GM12878 (cell line): ENCODE measurements around the gene FAT1. TPM values are rescaled to one million over a fixed set of nuclear protein-coding genes. Genes with fewer than 3 reads are reported as not detected.

Source experiments
- ATAC-seq: fragments of 200-7000 bp; cut with Tn5 transposase; 3 replicates; pipeline ENCODE4 v1.9.1; 2020; ENCODE audit warnings: mild to moderate bottlenecking, moderate library complexity
- BruUV-seq: library from RNA; stranded (reverse); fragments of 400-500 nt; replicated peaks from 2 replicates; lab custom pipeline; 2021; lab: Mats Ljungman, UMichigan
- CTCF ChIA-PET: fragments of 300-600 bp; sonication (Branson Sonifier 250); formaldehyde crosslinking; extraction: SDS; loops from one replicate; lab custom pipeline; 2021; ENCODE audit warnings: inconsistent platforms; lab: Yijun Ruan, JAX
- POLR2A ChIA-PET: fragments of 350-600 bp; formaldehyde crosslinking; extraction: SDS; loops from one replicate; lab custom pipeline; 2021; ENCODE audit warnings: inconsistent platforms; lab: Charles Lee
- RAD21 ChIA-PET: fragments of 300-600 bp; sonication (Branson Sonifier 250); formaldehyde crosslinking; loops from one replicate; lab custom pipeline; 2023; ENCODE audit warnings: antibody characterized with exemption; ENCODE audit not compliant: unreplicated experiment; lab: Charles Lee
- SMC1A ChIA-PET: fragments of 300-600 bp; sonication (Branson Sonifier 250); formaldehyde crosslinking; loops from one replicate; lab custom pipeline; 2023; ENCODE audit not compliant: unreplicated experiment, uncharacterized antibody; lab: Charles Lee
- DNase-seq: peaks from one replicate; pipeline ENCODE4 v3.0.0-alpha.2; 2011; ENCODE audit warnings: low read depth, low spot score
- FAIRE-seq: peaks from 3 replicates; lab custom pipeline; 2011; peaks lifted over from hg19 to GRCh38; lab: Jason Lieb, UNC
- H2AFZ ChIP-seq: 2 replicates; pipeline ENCODE4 v1.6.0; 2011; ENCODE audit warnings: low read depth, low read length, control low read depth; ENCODE audit not compliant: control insufficient read depth
- H3K27ac ChIP-seq: 2 replicates; pipeline ENCODE4 v1.5.1; 2011; ENCODE audit warnings: control low read depth; ENCODE audit not compliant: control insufficient read depth, insufficient read depth
- H3K27me3 ChIP-seq, 2 experiments: replicated peaks in 1 of 2; 2 replicates each; pipeline versions ENCODE4 v1.6.0 to v1.6.1; 2011; ENCODE audit warnings: low read length in 1 of 2; ENCODE audit not compliant: control insufficient read depth in 2 of 2, insufficient read depth in 2 of 2
- H3K36me3 ChIP-seq, 2 experiments: 2 replicates each; pipeline ENCODE4 v1.5.1; 2011; ENCODE audit warnings: low read length in 1 of 2; ENCODE audit not compliant: control insufficient read depth in 2 of 2, insufficient read depth in 2 of 2
- H3K4me1 ChIP-seq: 2 replicates; pipeline ENCODE4 v1.6.1; 2011; ENCODE audit warnings: mild to moderate bottlenecking, low read length, moderate library complexity, mixed read lengths; ENCODE audit not compliant: control insufficient read depth, insufficient read depth
- H3K4me2 ChIP-seq: 2 replicates; pipeline ENCODE4 v1.6.0; 2011; ENCODE audit warnings: control low read depth; ENCODE audit not compliant: control insufficient read depth, insufficient read depth
- H3K4me3 ChIP-seq: fragments of 200-600 bp; sonication (generic); 2 replicates; pipeline ENCODE4 v1.5.1; 2016
- H3K79me2 ChIP-seq: 2 replicates; pipeline ENCODE4 v1.6.0; 2011; ENCODE audit warnings: low read length; ENCODE audit not compliant: control insufficient read depth, insufficient read depth
- H3K9ac ChIP-seq: 2 replicates; pipeline ENCODE4 v1.8.0; 2011; ENCODE audit warnings: low read length, control low read depth, mixed read lengths; ENCODE audit not compliant: control insufficient read depth, insufficient read depth
- H3K9me3 ChIP-seq: replicated peaks from 3 replicates; pipeline ENCODE4 v1.5.1; 2011; ENCODE audit warnings: mild to moderate bottlenecking, low read length; ENCODE audit not compliant: control insufficient read depth, insufficient read depth
- H4K20me1 ChIP-seq: 2 replicates; pipeline ENCODE4 v1.6.0; 2011; ENCODE audit not compliant: control insufficient read depth, insufficient read depth
- ASH2L ChIP-seq: fragments of 300-600, 200-600 bp; sonication (generic); IDR thresholded peaks from 2 replicates; pipeline ENCODE4 v1.6.1; 2017; ENCODE audit warnings: low read depth, mild to moderate bottlenecking, borderline replicate concordance
- BACH1 ChIP-seq: fragments of 450-650 bp; IDR thresholded peaks from 2 replicates; pipeline ENCODE4 v1.6.1; 2017; ENCODE audit warnings: mild to moderate bottlenecking, borderline replicate concordance
- BCL11A ChIP-seq: IDR thresholded peaks from 2 replicates; pipeline ENCODE4 v1.6.1; 2011; ENCODE audit warnings: low read depth, low read length
- ETV6 ChIP-seq, 2 experiments: fragments of 450-650 bp in 1 of 2; IDR thresholded peaks in 1 of 2; conservative IDR thresholded peaks in 1 of 2; 2 replicates each; pipeline ENCODE4 v1.6.1; 2014; ENCODE audit warnings: antibody characterized with exemption in 1 of 2, borderline replicate concordance in 1 of 2, low read depth in 1 of 2, mild to moderate bottlenecking in 1 of 2, moderate library complexity in 1 of 2
- FOXK2 ChIP-seq: fragments of 450-650 bp; IDR thresholded peaks from 2 replicates; pipeline ENCODE4 v1.6.1; 2017; ENCODE audit warnings: mild to moderate bottlenecking, moderate library complexity
- GABPA ChIP-seq: IDR thresholded peaks from 2 replicates; pipeline ENCODE4 v1.6.1; 2014; ENCODE audit warnings: antibody characterized with exemption, low read depth, mild to moderate bottlenecking, inconsistent platforms
- IKZF1 ChIP-seq: fragments of 450-650 bp; conservative IDR thresholded peaks from 2 replicates; pipeline ENCODE4 v1.6.1; 2017; ENCODE audit warnings: antibody characterized with exemption, mild to moderate bottlenecking
- NFYA ChIP-seq: IDR thresholded peaks from 2 replicates; pipeline ENCODE4 v1.6.1; 2011; ENCODE audit warnings: low read depth, mild to moderate bottlenecking, low read length, improper control_type of control experiment, borderline replicate concordance
- RAD51 ChIP-seq: fragments of 450-650 bp; IDR thresholded peaks from 2 replicates; pipeline ENCODE4 v1.6.1; 2016; ENCODE audit warnings: moderate library complexity, mild to moderate bottlenecking, inconsistent platforms
- RCOR1 ChIP-seq: conservative IDR thresholded peaks from 2 replicates; pipeline ENCODE4 v1.6.1; 2012; ENCODE audit warnings: low read depth, low read length, improper control_type of control experiment
- RFX5 ChIP-seq: IDR thresholded peaks from 2 replicates; pipeline ENCODE4 v1.6.1; 2011; ENCODE audit warnings: low read depth, low read length, improper control_type of control experiment
- SMAD1 ChIP-seq: fragments of 450-650 bp; IDR thresholded peaks from 2 replicates; pipeline ENCODE4 v1.6.1; 2018; ENCODE audit warnings: mild to moderate bottlenecking, low read depth; ENCODE audit not compliant: partially characterized antibody
- SMARCA5 ChIP-seq: fragments of 450-650 bp; IDR thresholded peaks from 2 replicates; pipeline ENCODE4 v1.6.1; 2017; ENCODE audit warnings: mild to moderate bottlenecking
- SPI1 ChIP-seq: IDR thresholded peaks from 2 replicates; pipeline ENCODE4 v1.6.1; 2011; ENCODE audit warnings: low read depth, mild to moderate bottlenecking, low read length, moderate library complexity, borderline replicate concordance; ENCODE audit not compliant: insufficient read depth
- TCF3 ChIP-seq: IDR thresholded peaks from 2 replicates; pipeline ENCODE4 v1.6.1; 2012; ENCODE audit warnings: low read depth, mild to moderate bottlenecking, low read length, borderline replicate concordance; ENCODE audit not compliant: insufficient read depth
- WGBS: methylation state at CpG from one replicate; pipeline ENCODE4 v1.1.6; 2016; ENCODE audit warnings: low lambda C conversion rate; ENCODE audit not compliant: insufficient replicate concordance, insufficient coverage; ENCODE audit errors: missing lambda C conversion rate; 5-methylcytosine and 5-hydroxymethylcytosine counted together
- in situ Hi-C: fragments of 300-500 bp; cut with MboI; formaldehyde crosslinking; loops from 9 replicates; pipeline ENCODE4 v1.14.3; 2018; ENCODE audit warnings: mixed read lengths
- intact Hi-C: fragments of 100-400 bp; cut with micrococcal nuclease; formaldehyde crosslinking; loops from one replicate; pipeline ENCODE4 v1.14.2; 2022; ENCODE audit not compliant: unreplicated experiment
- polyA plus RNA-seq, 11 experiments: library from polyadenylated mRNA; depleted of rRNA in 4 of 11; unstranded in 6 of 11; stranded (reverse) in 5 of 11; fragments of >200 nt; fragmentation: Nextera tagmentation in 4 of 11; fragmentation: Illumina TruSeq in 1 of 11; extraction: Ambion mirVana in 4 of 11; extraction: Trizol in 1 of 11; gene quantifications; 1 replicate in 1 of 11; 2 replicates in 10 of 11; pipeline versions ENCODE4 v1.2.1 to v1.2.3, GENCODE V29; 2011 to 2016; ENCODE audit warnings: inconsistent platforms in 2 of 11, missing spikeins in 2 of 11, low read depth in 1 of 11
- total RNA-seq, 4 experiments: library from RNA; depleted of rRNA in 3 of 4; stranded (reverse); fragments of >200 nt in 3 of 4; fragmentation: Illumina TruSeq in 1 of 4; extraction: Trizol in 1 of 4; gene quantifications; 2 replicates each; pipeline versions ENCODE4 v1.2.1 to v1.2.3, GENCODE V29; 2013 to 2021
- TF ChIP-seq, protein P1 (sequence below): fragments of 450-650 bp; IDR thresholded peaks from 2 replicates; pipeline ENCODE4 v1.6.1; 2014; ENCODE audit warnings: mild to moderate bottlenecking
- TF ChIP-seq, protein P2 (sequence below): fragments of 450-650 bp; IDR thresholded peaks from 2 replicates; pipeline ENCODE4 v1.6.1; 2017; ENCODE audit warnings: low read depth, mild to moderate bottlenecking, moderate library complexity
- TF ChIP-seq, protein P3 (sequence below): fragments of 450-650 bp; IDR thresholded peaks from 2 replicates; pipeline ENCODE4 v1.6.1; 2018; ENCODE audit warnings: mild to moderate bottlenecking, low read depth, moderate library complexity; ENCODE audit not compliant: partially characterized antibody

The FAT1 gene
- total and polyA plus RNA-seq, 10 of the 15 experiments (the other 5 are each of a cell fraction or from before 2014, with no cell fraction given), result 0.04 to 11.8 (median 0.11) TPM; not detected in 1

DNA sequence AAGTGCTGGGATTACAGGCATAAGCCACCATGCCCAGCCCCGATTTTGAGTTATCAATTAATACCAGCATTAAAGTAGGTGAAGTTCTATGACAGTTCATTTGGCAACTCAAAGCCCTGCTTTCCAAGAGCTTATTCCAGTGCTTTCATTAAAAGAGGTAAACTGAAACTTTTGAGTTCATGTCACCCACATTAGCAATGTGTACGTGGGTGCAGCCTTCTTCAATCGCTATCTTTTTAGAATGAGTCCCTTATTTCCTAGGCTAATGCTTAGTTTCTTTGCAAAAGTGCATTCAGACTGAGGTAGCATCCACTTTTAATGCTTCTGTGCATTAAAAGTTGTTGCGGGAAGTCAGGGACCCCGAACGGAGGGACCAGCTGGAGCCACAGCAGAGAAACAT, 142.2 kb downstream of the FAT1 start:
- WGBS, result 33% methylated on average over 6 of the region's 6 CpGs
- H3K4me3 ChIP-seq, result no peak overlapping the region
- POLR2A ChIA-PET, result no interaction called here
- no peaks in the 10 kb centered on the region for H3K79me2 ChIP-seq
- no peaks in the 10 kb centered on the region for H4K20me1 ChIP-seq
- no peaks in the 10 kb centered on the region for H3K36me3 ChIP-seq
- H3K4me2 ChIP-seq, result no peak overlapping the region
- H2AFZ ChIP-seq, result no peak overlapping the region
- RAD21 ChIA-PET, result no interaction called here
- in situ Hi-C loops, result no loop called here
- CTCF ChIA-PET, result no interaction called here
- intact Hi-C loops, result loop anchor here (10.0 kb wide), 1 partner anchor 107 kb away; no protein-coding TSS in a partner anchor
- no TSS peak for BruUV-seq
- no peaks in the 10 kb centered on the region for H3K4me1 ChIP-seq
- no peaks in the 10 kb centered on the region for H3K9me3 ChIP-seq
- H3K27ac ChIP-seq, result no peak overlapping the region
- no peaks in the 10 kb centered on the region for H3K27me3 ChIP-seq
- DNase-seq (no peak), ATAC-seq (no peak)
- SMC1A ChIA-PET, result no interaction called here
- no peak overlapping the region for H3K9ac ChIP-seq
- TF ChIP-seq RCOR1 (no peak), BACH1 (no peak), ETV6 (conservative IDR thresholded peaks at IDR 0.05 in 1 of 2, IDR thresholded peaks at IDR 0.05 in 1 of 2; ENCODE audit: borderline replicate concordance in 1 of 2, low read depth in 1 of 2) (no peak), RAD51 (no peak), IKZF1 (no peak), SMAD1 (no peak), BCL11A (no peak), GABPA (no peak), SPI1 (no peak), FOXK2 (no peak), SMARCA5 (no peak), RFX5 (no peak), TCF3 (no peak), NFYA (no peak), ASH2L (no peak)
- TF ChIP-seq, protein P1, sequence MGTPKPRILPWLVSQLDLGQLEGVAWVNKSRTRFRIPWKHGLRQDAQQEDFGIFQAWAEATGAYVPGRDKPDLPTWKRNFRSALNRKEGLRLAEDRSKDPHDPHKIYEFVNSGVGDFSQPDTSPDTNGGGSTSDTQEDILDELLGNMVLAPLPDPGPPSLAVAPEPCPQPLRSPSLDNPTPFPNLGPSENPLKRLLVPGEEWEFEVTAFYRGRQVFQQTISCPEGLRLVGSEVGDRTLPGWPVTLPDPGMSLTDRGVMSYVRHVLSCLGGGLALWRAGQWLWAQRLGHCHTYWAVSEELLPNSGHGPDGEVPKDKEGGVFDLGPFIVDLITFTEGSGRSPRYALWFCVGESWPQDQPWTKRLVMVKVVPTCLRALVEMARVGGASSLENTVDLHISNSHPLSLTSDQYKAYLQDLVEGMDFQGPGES, result no peak
- TF ChIP-seq, protein P2, sequence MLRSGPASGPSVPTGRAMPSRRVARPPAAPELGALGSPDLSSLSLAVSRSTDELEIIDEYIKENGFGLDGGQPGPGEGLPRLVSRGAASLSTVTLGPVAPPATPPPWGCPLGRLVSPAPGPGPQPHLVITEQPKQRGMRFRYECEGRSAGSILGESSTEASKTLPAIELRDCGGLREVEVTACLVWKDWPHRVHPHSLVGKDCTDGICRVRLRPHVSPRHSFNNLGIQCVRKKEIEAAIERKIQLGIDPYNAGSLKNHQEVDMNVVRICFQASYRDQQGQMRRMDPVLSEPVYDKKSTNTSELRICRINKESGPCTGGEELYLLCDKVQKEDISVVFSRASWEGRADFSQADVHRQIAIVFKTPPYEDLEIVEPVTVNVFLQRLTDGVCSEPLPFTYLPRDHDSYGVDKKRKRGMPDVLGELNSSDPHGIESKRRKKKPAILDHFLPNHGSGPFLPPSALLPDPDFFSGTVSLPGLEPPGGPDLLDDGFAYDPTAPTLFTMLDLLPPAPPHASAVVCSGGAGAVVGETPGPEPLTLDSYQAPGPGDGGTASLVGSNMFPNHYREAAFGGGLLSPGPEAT, result no peak
- TF ChIP-seq, protein P3, sequence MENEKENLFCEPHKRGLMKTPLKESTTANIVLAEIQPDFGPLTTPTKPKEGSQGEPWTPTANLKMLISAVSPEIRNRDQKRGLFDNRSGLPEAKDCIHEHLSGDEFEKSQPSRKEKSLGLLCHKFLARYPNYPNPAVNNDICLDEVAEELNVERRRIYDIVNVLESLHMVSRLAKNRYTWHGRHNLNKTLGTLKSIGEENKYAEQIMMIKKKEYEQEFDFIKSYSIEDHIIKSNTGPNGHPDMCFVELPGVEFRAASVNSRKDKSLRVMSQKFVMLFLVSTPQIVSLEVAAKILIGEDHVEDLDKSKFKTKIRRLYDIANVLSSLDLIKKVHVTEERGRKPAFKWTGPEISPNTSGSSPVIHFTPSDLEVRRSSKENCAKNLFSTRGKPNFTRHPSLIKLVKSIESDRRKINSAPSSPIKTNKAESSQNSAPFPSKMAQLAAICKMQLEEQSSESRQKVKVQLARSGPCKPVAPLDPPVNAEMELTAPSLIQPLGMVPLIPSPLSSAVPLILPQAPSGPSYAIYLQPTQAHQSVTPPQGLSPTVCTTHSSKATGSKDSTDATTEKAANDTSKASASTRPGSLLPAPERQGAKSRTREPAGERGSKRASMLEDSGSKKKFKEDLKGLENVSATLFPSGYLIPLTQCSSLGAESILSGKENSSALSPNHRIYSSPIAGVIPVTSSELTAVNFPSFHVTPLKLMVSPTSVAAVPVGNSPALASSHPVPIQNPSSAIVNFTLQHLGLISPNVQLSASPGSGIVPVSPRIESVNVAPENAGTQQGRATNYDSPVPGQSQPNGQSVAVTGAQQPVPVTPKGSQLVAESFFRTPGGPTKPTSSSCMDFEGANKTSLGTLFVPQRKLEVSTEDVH, result no peak
- TF ChIP-seq, all 136 proteins: peak for 0
- no peak for FAIRE-seq
